Measurements from ENCODE around the gene B3GNT8.
"Not testable (repeated sequence)": the region's sequence is repeated elsewhere in the genome, so short reads cannot be mapped to it uniquely, and the experiment has no call there.

B3GNT8 gene

DNA sequence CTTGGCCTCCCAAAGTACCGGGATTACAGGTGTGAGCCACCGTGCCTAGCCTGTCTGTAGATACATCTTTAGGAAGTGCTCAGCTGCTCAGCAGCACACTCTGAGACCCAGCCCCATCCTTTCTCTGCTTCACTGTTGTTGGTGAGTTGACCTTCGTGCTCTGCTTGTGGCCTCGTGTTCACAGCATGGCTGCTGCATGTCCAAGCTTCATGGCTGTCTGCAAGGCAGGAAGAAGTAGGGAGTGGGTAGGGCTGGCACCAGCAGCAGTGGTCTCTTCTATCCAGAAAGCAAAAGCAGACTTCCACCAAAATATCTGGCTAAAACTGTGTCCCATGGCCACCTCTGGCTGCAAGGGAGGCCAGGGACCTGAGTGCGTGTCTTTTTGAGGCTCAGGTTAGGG lies 14.2 kb downstream of the B3GNT8 start:
- no peak for DNase-seq

- no peak for DNase-seq
These were observed 15.3 kb downstream of the B3GNT8 start for GRCh38 chr19:41411968-41412265.

DNA sequence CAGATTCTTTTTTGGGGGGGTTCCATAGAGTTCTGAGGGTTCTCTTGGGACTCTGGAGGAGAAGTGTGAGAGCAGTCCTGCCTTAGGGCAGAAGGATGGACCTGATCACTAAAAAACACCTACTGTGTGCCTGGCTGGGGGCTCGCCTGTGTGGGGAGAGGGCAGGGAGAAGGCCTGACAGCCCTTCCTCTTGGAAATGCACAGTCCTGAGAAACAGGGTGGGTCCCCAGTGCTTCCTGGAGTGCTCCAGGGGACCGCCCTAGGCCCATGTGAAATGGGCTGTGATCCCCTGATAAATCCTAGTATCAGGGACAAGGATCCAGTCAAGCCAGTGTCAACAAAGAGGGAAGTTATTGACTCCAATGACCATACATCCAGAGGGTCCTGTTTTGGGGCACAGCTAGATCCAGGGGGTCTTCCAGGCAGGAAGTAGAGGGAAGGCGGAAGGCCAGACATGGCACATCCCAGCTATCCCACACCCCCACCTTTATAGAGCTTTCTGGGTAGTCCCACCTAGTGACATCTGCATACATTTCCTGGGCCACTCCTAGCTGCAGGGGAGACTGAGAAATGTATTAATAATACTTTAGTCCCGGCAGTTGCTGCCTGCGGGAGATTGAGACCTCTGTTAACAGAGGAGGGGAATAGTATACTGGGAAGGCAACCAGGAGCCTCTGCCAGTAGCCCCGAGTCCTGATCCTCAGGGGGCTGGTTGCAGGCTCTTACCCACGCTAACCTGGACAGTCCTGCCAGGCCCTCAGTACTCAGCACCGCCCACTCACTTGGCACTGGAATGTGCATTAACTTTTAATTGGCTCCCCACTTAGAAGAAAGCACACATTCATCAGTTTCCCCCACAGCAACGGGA lies 15.8 kb downstream of the B3GNT8 start:
- no peak for DNase-seq

- no peak for DNase-seq
These were observed 16.7 kb downstream of the B3GNT8 start for GRCh38 chr19:41410336-41411054.

- no peak for DNase-seq
These were observed 17.9 kb downstream of the B3GNT8 start for GRCh38 chr19:41409288-41409687.

DNA sequence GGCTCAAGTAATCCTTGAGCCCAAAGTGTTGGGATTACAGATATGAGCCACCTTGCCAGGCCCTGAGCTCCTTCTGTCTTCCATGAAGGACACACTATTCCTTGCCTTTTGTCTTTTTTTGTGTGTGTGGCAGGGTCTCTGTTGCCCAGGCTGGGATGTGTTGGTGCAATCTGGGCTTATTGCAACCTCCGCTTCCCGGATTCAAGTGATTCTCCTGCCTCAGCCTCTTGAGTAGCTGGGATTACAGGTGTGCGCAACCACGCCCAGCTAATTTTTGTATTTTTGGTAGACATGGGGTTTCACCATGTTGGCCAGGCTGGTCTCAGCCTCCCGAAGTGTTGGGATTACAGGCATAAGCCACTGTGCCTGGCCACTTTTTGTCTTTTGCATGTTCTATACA lies 18.3 kb downstream of the B3GNT8 start:
- not testable (repeated sequence) for DNase-seq

- DNase-seq: no peak
These were observed 18.9 kb downstream of the B3GNT8 start for GRCh38 chr19:41408256-41408655.

GRCh38 chr19:41407271-41407670 lies 19.9 kb downstream of the B3GNT8 start:
- DNase-seq: no peak

- no peak for DNase-seq
These were observed 21.4 kb downstream of the B3GNT8 start for GRCh38 chr19:41405776-41406175.

DNA sequence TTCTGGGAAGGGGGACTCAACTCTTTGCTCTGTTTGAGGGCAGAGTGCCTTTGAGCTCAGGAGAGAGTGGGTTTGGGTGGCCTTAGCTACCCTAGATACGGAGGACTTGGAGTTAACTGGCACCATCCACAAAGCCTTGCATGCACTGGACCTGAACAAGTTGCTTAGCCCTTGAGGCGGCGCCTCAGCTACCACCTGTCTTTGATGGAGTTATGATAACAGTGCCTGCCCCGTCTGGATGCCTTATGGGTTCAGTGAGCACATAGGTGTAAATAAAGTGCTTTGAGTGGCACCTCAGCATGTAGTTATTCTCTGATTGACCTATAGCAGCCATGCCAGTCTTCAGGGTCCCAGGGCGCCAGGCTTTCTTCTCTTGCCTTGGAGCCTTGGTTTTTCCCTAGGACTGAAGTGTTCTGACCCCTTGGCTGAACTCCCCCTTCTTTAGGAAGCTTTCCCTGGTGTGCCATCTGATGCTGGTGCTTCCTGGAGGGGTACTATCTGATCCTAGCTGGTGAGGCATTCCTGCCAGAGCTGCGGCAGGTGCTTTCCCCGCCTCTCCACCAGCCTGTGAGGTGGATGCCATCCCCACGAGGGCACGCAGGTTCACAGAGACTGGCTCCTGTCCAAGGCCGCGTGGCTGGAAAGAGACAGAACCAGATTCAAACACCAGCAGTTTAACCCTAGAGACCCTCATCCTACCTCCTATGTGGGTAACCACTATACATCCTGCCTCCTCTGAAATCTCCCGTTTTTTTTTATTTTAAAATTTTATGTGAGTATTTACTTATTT lies 23.8 kb downstream of the B3GNT8 start:
- DNase-seq: no peak

- DNase-seq: no peak
These were observed 25.2 kb downstream of the B3GNT8 start for GRCh38 chr19:41402010-41402409.

- DNase-seq: no peak
These were observed 25.7 kb downstream of the B3GNT8 start for GRCh38 chr19:41401483-41401882.

- DNase-seq: no peak
These were observed 27.6 kb downstream of the B3GNT8 start for GRCh38 chr19:41399525-41399924.

- DNase-seq: no peak
These were observed 28.1 kb downstream of the B3GNT8 start for GRCh38 chr19:41399091-41399490.

GRCh38 chr19:41398598-41398997 lies 28.6 kb downstream of the B3GNT8 start:
- no peak for DNase-seq

DNA sequence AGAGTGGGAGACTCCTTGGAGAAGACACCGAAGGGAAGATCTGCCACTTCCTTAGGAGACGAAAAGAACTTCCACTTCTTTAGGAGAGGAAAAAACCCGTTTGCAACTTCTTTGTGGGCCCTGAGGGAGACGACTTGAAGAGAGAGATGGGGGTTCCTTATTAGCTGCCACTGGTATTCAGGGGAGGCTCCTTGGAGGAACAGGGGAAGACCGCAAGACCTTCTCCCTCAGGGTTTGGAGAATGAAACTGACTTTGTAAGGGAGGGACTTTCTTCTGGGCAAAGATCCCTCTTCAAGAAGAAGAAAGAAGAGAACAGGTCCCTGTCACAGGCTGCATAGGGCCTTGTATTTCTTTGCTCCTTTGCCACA lies 29.1 kb downstream of the B3GNT8 start:
- DNase-seq: no peak

DNA sequence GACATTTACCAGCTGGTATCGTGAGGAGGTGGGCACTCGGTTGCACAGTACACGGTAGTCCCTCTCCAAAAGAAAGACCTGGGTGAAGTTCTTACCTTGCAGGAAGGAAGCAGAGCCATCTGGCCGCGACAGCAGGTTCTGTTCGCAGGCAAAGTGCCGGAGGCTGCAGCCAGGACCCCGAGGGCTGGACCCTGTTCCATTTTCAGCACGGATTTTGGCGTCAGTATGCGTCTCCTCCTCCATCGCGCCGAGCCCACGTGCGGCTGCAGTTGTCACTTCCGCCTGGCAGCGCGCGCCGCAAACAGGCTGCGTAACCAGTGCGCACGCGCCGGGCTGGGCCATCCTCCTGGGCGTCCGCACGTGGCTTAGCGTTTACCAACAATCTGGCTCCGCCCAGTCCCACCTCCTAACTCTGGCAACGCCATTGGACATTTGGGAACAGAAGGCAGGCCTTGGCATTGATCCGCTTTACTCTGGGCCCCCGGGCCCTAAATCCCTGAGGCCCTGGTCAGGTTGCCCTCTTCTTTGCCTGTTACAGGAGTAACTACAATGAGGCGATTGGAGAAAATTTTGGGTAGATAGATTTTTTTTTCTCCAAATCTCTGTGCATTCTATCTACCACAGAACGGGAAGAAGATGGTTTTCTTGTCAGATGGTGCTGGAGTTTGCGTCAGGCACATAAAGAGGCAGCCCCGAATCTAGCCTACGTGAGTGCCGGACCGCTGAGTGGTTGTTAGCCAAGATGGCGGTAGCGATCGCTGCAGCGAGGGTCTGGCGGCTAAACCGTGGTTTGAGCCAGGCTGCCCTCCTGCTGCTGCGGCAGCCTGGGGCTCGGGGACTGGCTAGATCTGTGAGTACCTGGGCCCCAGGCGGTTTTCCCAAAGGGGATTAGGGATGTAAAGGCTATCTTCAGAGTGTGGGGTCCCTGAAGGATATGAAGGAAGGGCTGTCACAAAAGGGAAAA lies 29.8 kb downstream of the B3GNT8 start, which contains the start of the genes BCKDHA and EXOSC5:
TSS of gene BCKDHA (plus strand) at position 733 of the 964 bp plus-strand sequence. CDS start at position 743, 10 bp downstream.
TSS of gene EXOSC5 (minus strand) at position 274 of the 964 bp plus-strand sequence. CDS start at position 243, 31 bp downstream.
- peak; percentile 100 for DNase-seq

DNA sequence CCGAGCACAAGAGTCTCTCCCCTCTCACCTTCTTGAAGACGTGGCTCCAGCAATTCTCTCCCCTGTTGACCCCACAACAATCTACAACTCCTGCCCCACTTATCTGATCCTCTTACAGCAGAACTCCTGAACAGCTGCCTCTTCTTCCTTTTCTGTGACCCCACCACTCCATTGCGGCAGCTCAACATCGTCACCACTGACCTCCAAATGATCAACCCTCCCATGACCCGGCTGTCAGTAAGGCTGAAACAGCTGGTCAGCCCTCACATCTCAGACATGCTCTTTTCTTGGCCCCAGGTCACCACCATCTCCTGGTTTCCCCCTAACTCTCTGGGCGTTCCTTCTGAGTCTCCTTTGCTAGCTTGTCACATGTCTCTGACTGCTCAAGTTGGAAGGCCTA lies 31.8 kb downstream of the B3GNT8 start:
- DNase-seq: no peak

DNA sequence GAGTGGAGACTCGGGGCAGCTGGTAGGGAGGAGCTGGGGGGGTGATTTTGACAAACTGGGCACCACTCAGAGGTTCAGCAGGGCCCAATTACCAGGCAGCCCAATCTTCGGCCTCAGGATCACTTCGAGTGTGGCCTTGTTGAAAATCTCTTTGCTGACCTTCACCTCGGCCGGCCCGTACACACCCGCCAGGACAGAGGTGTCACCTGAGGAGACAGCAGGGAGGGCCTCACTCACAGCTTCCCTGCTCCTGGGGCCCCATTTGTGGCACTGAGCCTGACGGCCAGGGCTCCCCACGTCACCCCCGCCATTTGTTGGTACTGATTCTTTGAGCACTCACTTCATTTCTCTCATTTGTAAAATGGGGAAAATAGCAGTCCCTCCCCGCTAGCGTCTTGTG lies 34.4 kb downstream of the B3GNT8 start:
- no peak for DNase-seq

DNA sequence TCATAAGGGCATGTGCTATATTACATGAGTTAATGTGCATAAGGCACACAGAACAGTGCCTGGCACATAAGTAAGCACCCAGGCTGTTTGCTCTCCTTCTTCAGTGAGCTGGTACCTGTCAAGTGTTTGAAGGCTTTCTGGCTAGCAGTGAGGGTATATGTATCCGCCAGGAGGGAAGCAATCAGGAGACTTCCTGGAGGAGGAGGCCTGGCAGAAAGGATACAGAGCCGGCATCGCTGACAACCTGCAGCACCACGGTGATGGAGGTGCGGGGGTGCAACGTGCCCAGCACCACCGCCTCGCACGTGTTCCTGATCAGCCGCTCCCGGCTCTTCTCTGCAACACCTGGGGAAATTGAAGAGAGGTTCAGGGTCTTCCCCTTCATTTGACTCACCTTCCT lies 35.6 kb downstream of the B3GNT8 start:
- DNase-seq: no peak

DNA sequence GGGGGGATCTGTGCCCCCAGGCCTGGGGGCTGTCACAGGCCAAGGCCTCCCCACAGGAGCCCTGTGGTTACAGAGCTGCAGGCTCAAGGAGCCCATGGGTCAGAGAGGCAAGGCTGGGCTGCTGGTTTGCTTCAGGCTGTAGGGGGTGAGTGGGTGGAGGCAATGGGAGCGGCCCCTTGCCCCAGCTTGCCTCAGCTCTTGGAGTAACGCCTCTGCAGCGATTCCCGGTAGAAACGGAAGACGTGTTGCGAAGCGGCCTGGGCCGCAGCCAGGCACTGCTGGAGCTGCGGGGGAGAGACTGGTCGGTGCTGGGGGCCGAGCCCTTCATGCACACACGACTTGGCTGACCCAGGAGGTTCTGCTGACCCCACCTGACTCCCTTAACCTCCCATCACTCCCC lies 40.7 kb downstream of the B3GNT8 start:
- no peak for DNase-seq

GRCh38 chr19:41384351-41384750 lies 42.8 kb downstream of the B3GNT8 start:
- no peak for DNase-seq

Measured in HCEC 1CT (cell line).